Ovary (tissue), 9 donors: ENCODE measurements around the gene CEP164. TPM values are rescaled to one million over a fixed set of nuclear protein-coding genes. Genes with fewer than 3 reads are reported as not detected.

ENCODE experiments used
- DNase-seq, 5 donors: peaks; one replicate each; pipeline ENCODE4 v3.0.0-alpha.2; 2019 to 2020
- H3K27ac ChIP-seq, 2 donors: fragments of 200-600 bp; one replicate each; pipeline versions ENCODE4 v1.5.1 to v1.8.0; 2019 to 2022
- H3K27me3 ChIP-seq: fragments of 200-600 bp; one replicate; pipeline ENCODE4 v1.8.0; 2022
- H3K36me3 ChIP-seq: fragments of 200-600 bp; sonication (generic); one replicate; pipeline ENCODE4 v1.5.1; 2019
- H3K4me1 ChIP-seq: one replicate; pipeline ENCODE4 v1.8.1; 2013; ENCODE audit warnings: mild to moderate bottlenecking, moderate library complexity; ENCODE audit not compliant: insufficient read depth
- H3K4me3 ChIP-seq: fragments of 200-600 bp; sonication (generic); one replicate; pipeline ENCODE4 v1.5.1; 2017
- H3K9me3 ChIP-seq, 2 donors: fragments of 200-600 bp in 1 of 2; sonication (generic) in 1 of 2; one replicate each; pipeline versions ENCODE4 v1.5.1 to v1.8.1; 2013 to 2019; ENCODE audit warnings: mild to moderate bottlenecking in 1 of 2, moderate library complexity in 1 of 2
- CTCF ChIP-seq, 3 donors: fragments of 450-650 bp in 2 of 3; fragments of 200-600 bp in 1 of 3; IDR thresholded peaks; one replicate each; pipeline versions ENCODE4 v1.5.1 to v1.8.0; 2016 to 2022; ENCODE audit warnings: antibody characterized with exemption in 3 of 3, mild to moderate bottlenecking in 1 of 3
- EP300 ChIP-seq: sonication (generic); formaldehyde crosslinking; IDR thresholded peaks from one replicate; pipeline ENCODE4 v1.6.1; 2017; ENCODE audit warnings: antibody characterized with exemption
- POLR2A ChIP-seq: fragments of 450-650 bp; IDR thresholded peaks from one replicate; pipeline ENCODE4 v1.6.1; 2017; ENCODE audit warnings: antibody characterized with exemption, mild to moderate bottlenecking, moderate library complexity
- WGBS, 3 donors: extraction: QIAGEN DNeasy Blood & Tissue Kit in 1 of 3; methylation state at CpG; one replicate each; pipeline versions ENCODE4 v1.1.5 to v1.1.7; 2013 to 2017; 5-methylcytosine and 5-hydroxymethylcytosine counted together
- intact Hi-C, 4 donors: fragments of 100-400 bp; cut with DNase I; formaldehyde crosslinking; loops; one replicate each; pipeline versions ENCODE4 v1.11.0 to v1.15.1; 2022 to 2023
- polyA plus RNA-seq, 2 donors: library from polyadenylated mRNA; stranded (reverse); fragments of 200-250 nt in 1 of 2; fragments of 350-450 nt in 1 of 2; fragmentation: Illumina TruSeq in 1 of 2; extraction: RNeasy Lipid Tissue Mini Kit (QIAGEN cat#74804) in 1 of 2; gene quantifications; one replicate each; pipeline ENCODE4 v1.2.3, GENCODE V29; 2013 to 2014
- total RNA-seq, 7 donors: library from RNA; depleted of rRNA in 2 of 7; stranded (reverse); fragments of >200 nt in 2 of 7; fragmentation: NEBNext Ultra II Directional in 3 of 7; extraction: Animal tissue kit (Norgen Biotek cat#: 25700) in 3 of 7; gene quantifications; one replicate each; pipeline versions ENCODE4 v1.1.0 to v1.2.4, GENCODE V29; 2016 to 2023
- donor health status: DM: no; HTN: no; CAD: no; lungs with moderate emphysema.
- donor health status: DM: no; HTN: no; CAD: no.
- donor health status: Bipolar disorder and iron deficiency.
- donor health status: DM: yes; HTN: yes; CAD: no.
- donor health status: DM: no; HTN: no; CAD: no.
- donor health status: DM: yes; HTN: yes; CAD: no.

CEP164 gene
- total and polyA plus RNA-seq, 9 donors: 18.6 to 50.4 (median 28.0) TPM

- TF ChIP-seq POLR2A (no peak), EP300 (no peak), CTCF (IDR thresholded peaks at IDR 0.05) (no peak)
- no peaks in the 10 kb centered on the region for H3K27me3 ChIP-seq
- H3K4me1 ChIP-seq: no peaks in the 10 kb centered on the region
- no peaks in the 10 kb centered on the region for H3K36me3 ChIP-seq
- H3K27ac ChIP-seq: no peak overlapping the region
- WGBS, 3 donors: 84 to 88% (median 87%) methylated on average over 14 of the region's 14 CpGs
- no peaks in the 10 kb centered on the region for H3K9me3 ChIP-seq
- no peak for DNase-seq
- H3K4me3 ChIP-seq: no peak overlapping the region
- intact Hi-C loops: loop anchor here in 1 of 4 donors (5.0 kb wide), 1 partner anchor 376 kb away; no protein-coding TSS in a partner anchor
These were observed 113.7 kb downstream of the CEP164 start for GRCh38 chr11:117441146-117441975.

GRCh38 chr11:117442049-117442868, 114.6 kb downstream of the CEP164 start:
- DNase-seq: no peak
- Histone ChIP-seq H3K4me3 (no peak overlapping the region), H3K9me3 (no peaks in the 10 kb centered on the region), H3K36me3 (no peaks in the 10 kb centered on the region), H3K27ac (no peak overlapping the region), H3K27me3 (no peaks in the 10 kb centered on the region), H3K4me1 (no peaks in the 10 kb centered on the region)
- WGBS, 3 donors: 93 to 96% (median 95%) methylated on average over 16 of the region's 16 CpGs
- TF ChIP-seq EP300: no peak
- no peak for TF ChIP-seq POLR2A
- TF ChIP-seq CTCF (IDR thresholded peaks at IDR 0.05): no peak
- intact Hi-C loops: loop anchor here in 1 of 4 donors (5.0 kb wide), 1 partner anchor 375 kb away; no protein-coding TSS in a partner anchor

DNA sequence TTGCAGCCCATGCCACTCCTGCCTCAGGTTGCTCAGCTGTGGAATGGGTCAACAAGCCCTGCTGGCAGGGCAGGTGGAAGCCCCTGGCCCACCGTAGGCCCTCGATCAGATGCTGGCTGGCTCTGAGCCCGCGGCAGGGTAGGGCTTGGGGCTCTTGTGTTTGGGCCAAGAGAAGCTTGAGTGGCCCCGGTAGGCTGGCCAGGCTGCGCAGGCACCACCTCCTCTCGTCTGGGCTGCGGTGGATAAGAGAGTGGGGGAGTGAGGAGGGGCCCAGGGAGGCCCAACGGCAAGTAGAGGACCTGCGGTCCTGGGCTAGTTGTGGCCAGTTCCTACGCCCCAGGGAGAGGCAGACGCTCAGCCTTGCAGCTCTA, 115.2 kb downstream of the CEP164 start:
- TF ChIP-seq CTCF (IDR thresholded peaks at IDR 0.05) (no peak), POLR2A (no peak), EP300 (no peak)
- DNase-seq: no peak
- Histone ChIP-seq H3K27ac (no peak overlapping the region), H3K9me3 (no peaks in the 10 kb centered on the region), H3K27me3 (no peaks in the 10 kb centered on the region), H3K4me3 (no peak overlapping the region), H3K4me1 (no peaks in the 10 kb centered on the region), H3K36me3 (no peaks in the 10 kb centered on the region)
- intact Hi-C loops: loop anchor here in 1 of 4 donors (5.0 kb wide), 1 partner anchor 374 kb away; no protein-coding TSS in a partner anchor
- WGBS, 3 donors: 69 to 73% (median 70%) methylated on average over 11 to 12 of the region's 12 CpGs

GRCh38 chr11:117443266-117444186, 115.9 kb downstream of the CEP164 start:
- DNase-seq: peak; percentile 52 to 80 (median 64)
- intact Hi-C loops: loop anchor here in 1 of 4 donors (5.0 kb wide), 1 partner anchor 374 kb away; no protein-coding TSS in a partner anchor
- H3K36me3 ChIP-seq: no peaks in the 10 kb centered on the region
- WGBS, 3 donors: 24 to 37% (median 26%) methylated on average over 38 of the region's 38 CpGs
- no peaks in the 10 kb centered on the region for H3K9me3 ChIP-seq
- no peaks in the 10 kb centered on the region for H3K4me1 ChIP-seq
- H3K27me3 ChIP-seq: no peaks in the 10 kb centered on the region
- no peak overlapping the region for H3K27ac ChIP-seq
- H3K4me3 ChIP-seq: no peak overlapping the region
- TF ChIP-seq CTCF (IDR thresholded peaks at IDR 0.05): peak; percentile 13 to 48 (median 17)
- no peak for TF ChIP-seq EP300
